ENCODE results near the gene NFAT5. TPM values are rescaled to one million over a fixed set of nuclear protein-coding genes. Genes with fewer than 3 reads are reported as not detected.
"Not testable (repeated sequence)": the region's sequence is repeated elsewhere in the genome, so short reads cannot be mapped to it uniquely, and the experiment has no call there.

The NFAT5 gene
- polyA plus RNA-seq, 1 donor, result 26.8 TPM

DNA sequence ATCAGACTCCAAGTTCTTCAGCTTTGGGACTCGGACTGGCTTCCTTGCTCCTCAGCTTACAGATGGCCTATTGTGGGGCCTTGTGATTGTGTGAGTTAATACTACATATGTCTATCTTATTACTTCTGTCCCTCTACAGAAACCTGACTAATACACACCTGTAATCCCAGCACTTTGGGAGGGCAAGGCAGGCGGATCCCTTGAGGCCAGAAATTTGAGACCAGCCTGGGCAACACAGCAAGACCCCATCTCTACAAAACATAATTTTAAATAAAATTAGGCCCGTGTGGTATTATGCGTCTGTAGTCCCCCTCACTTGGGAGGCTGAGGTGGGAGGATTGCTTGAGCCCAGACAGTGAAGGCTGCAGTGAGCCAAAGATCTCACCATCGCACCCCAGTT lies 165.5 kb downstream of the NFAT5 start:
- 100% methylated on average over 1 of the region's 5 CpGs for WGBS (ENCODE audit: insufficient coverage, low lambda C conversion rate)
- not testable (repeated sequence) for H3K4me3 ChIP-seq (ENCODE audit: low read length); DNase-seq; H3K27me3 ChIP-seq (ENCODE audit: control insufficient read depth, insufficient read depth, low read length); H3K9me3 ChIP-seq (ENCODE audit: control insufficient read depth, low read depth, low read length); H3K27ac ChIP-seq (ENCODE audit: low read length); H3K36me3 ChIP-seq (ENCODE audit: control insufficient read depth, insufficient read depth, low read length)
- H3K4me1 ChIP-seq (ENCODE audit: control insufficient read depth, insufficient read depth, low read length), result peaks cover 11% of the 10 kb centered on the region

DNA sequence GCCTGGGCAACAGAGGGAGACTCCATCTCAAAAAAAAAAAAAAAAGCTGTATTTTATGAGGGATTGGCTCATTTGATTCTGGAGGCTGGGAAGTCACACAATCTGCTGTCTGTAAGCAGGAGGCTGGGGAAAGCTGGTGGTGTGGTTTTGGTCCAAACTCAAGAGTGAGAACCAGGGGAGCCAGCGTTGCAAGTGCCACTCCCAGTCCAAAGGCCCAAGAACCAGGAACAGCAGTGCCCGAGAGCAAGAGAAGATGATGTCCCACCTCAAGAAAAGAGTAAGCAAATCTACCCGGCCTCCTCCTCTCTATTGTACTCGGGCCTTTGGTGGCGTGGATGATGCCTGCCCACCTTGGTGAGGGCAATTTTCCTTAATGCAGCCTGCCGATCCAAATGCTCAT lies 166.3 kb downstream of the NFAT5 start:
- no peak overlapping the region for H3K27ac ChIP-seq (ENCODE audit: low read length)

GRCh38 chr16:69741519-69741918 lies 175.8 kb downstream of the NFAT5 start:
- peaks cover 9% of the 10 kb centered on the region for H3K4me1 ChIP-seq (ENCODE audit: control insufficient read depth, insufficient read depth, low read length)
- H3K27ac ChIP-seq (ENCODE audit: low read length), result peak overlapping the region; percentile 41
- H3K36me3 ChIP-seq (ENCODE audit: control insufficient read depth, insufficient read depth, low read length), result peaks cover 63% of the 10 kb centered on the region
- no peak overlapping the region for H3K4me3 ChIP-seq (ENCODE audit: low read length)
- DNase-seq, result no peak
- no peaks in the 10 kb centered on the region for H3K9me3 ChIP-seq (ENCODE audit: control insufficient read depth, low read depth, low read length)
- H3K27me3 ChIP-seq (ENCODE audit: control insufficient read depth, insufficient read depth, low read length), result no peaks in the 10 kb centered on the region
- 56% methylated on average over 3 of the region's 8 CpGs for WGBS (ENCODE audit: insufficient coverage, low lambda C conversion rate)

More for the DNA sequence above, 166.3 kb downstream of the NFAT5 start:
- Histone ChIP-seq H3K4me3 (ENCODE audit: low read length) (no peak overlapping the region), H3K36me3 (ENCODE audit: control insufficient read depth, insufficient read depth, low read length) (no peaks in the 10 kb centered on the region), H3K4me1 (ENCODE audit: control insufficient read depth, insufficient read depth, low read length) (peaks cover 6% of the 10 kb centered on the region), H3K27me3 (ENCODE audit: control insufficient read depth, insufficient read depth, low read length) (no peaks in the 10 kb centered on the region), H3K9me3 (ENCODE audit: control insufficient read depth, low read depth, low read length) (no peaks in the 10 kb centered on the region)
- no CpG with 5 or more reads among the region's 6 CpGs for WGBS (ENCODE audit: insufficient coverage, low lambda C conversion rate)
- DNase-seq, result peak in 1 of 2 donors; percentile 18

- Histone ChIP-seq H3K9me3 (ENCODE audit: control insufficient read depth, low read depth, low read length) (no peaks in the 10 kb centered on the region), H3K27me3 (ENCODE audit: control insufficient read depth, insufficient read depth, low read length) (no peaks in the 10 kb centered on the region), H3K4me3 (ENCODE audit: low read length) (no peak overlapping the region), H3K27ac (ENCODE audit: low read length) (peak overlapping the region; percentile 41), H3K36me3 (ENCODE audit: control insufficient read depth, insufficient read depth, low read length) (peaks cover 65% of the 10 kb centered on the region), H3K4me1 (ENCODE audit: control insufficient read depth, insufficient read depth, low read length) (peaks cover 9% of the 10 kb centered on the region)
- WGBS (ENCODE audit: insufficient coverage, low lambda C conversion rate), result 0% methylated on average over 1 of the region's 41 CpGs
- peak; percentile 71 to 80 for DNase-seq
Measured at GRCh38 chr16:69741951-69742904, 176.5 kb downstream of the NFAT5 start.

DNA sequence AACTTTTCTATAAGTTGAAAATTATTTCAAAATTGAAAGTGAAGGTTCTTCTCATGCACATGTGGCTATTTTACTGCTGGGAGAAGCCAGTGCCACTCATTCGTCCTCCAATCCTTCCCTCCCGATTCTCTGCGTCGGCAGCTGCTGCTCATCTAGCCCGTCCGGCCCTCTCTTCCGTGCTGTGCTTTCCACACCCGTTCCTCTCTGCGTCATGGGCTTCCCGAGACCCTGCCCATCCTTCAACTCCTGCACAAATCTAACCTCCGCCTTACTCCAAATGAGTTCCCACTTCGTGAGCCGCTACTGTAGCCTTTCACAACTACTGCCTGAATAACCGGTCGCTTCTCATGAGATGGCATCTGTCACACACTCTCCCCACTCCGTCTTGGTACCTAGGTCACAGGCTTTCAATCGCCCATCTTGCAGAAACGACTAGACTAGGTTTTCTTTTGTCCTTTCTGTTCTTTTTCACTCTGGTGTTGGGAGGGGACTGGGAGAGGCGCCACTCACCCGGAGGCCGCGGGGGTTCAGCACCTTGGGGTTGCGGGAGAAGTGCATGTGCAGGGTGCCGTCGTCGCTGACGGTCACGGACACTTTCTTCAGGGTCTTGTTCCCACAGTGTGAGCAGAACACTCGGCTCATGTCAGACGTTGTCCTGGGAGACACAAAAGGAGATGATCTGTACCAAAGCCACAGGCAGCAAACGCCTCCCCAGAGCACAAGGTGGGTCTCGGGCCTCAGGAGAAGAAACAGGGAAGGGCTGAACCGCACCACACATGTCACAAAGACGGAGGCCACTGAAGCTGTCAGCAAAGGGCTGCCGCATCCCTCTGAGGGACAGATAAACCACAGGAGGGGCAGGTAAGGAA lies 178.8 kb downstream of the NFAT5 start:
- Histone ChIP-seq H3K4me1 (ENCODE audit: control insufficient read depth, insufficient read depth, low read length) (peaks cover 9% of the 10 kb centered on the region), H3K4me3 (ENCODE audit: low read length) (no peak overlapping the region), H3K27me3 (ENCODE audit: control insufficient read depth, insufficient read depth, low read length) (no peaks in the 10 kb centered on the region), H3K36me3 (ENCODE audit: control insufficient read depth, insufficient read depth, low read length) (peaks cover 84% of the 10 kb centered on the region), H3K9me3 (ENCODE audit: control insufficient read depth, low read depth, low read length) (no peaks in the 10 kb centered on the region), H3K27ac (ENCODE audit: low read length) (no peak overlapping the region)
- 100% methylated on average over 5 of the region's 35 CpGs for WGBS (ENCODE audit: insufficient coverage, low lambda C conversion rate)
- no peak for DNase-seq

DNA sequence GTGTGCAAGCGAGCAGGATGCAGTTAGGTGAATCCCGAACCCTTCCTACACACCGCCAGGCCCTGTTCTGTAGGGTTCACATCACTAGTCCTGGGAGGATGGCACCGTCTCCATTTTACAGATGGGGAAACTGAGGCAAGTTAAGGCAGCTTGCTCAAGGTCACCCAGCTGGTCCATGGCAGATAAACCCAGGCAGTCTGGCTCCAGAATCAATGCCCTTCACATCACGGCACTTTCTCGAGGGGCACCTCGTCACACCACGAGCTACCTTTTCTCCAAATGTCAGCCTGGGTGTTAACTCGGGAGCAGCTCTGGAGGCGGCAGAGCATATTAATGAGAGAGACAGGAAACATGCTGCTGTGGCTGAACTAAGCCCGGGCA lies 179.5 kb downstream of the NFAT5 start:
- Histone ChIP-seq H3K4me3 (ENCODE audit: low read length) (no peak overlapping the region), H3K27me3 (ENCODE audit: control insufficient read depth, insufficient read depth, low read length) (no peaks in the 10 kb centered on the region), H3K36me3 (ENCODE audit: control insufficient read depth, insufficient read depth, low read length) (peaks cover 82% of the 10 kb centered on the region), H3K27ac (ENCODE audit: low read length) (no peak overlapping the region), H3K9me3 (ENCODE audit: control insufficient read depth, low read depth, low read length) (no peaks in the 10 kb centered on the region), H3K4me1 (ENCODE audit: control insufficient read depth, insufficient read depth, low read length) (peaks cover 9% of the 10 kb centered on the region)
- DNase-seq, result no peak
- WGBS (ENCODE audit: insufficient coverage, low lambda C conversion rate), result no CpG with 5 or more reads among the region's 11 CpGs

DNA sequence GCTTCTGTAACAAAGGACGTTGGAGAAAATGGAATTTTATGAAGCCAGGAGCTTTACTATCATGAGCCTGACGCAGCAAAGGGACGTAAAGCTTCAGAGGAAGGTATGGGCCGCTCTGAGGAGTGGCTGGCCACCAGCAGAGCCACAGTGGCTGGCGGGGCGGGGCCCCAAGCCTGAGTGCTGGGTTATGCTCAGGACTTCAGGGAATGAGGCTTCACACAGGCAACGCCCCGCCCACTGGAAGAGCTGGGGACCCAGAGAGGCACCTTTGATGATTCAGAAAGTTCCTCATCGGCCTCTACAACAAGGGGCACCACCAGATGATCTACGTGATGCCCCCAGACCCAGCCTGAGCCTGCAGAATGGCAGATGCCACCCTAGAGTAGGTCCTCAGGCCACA lies 180.2 kb downstream of the NFAT5 start:
- Histone ChIP-seq H3K9me3 (ENCODE audit: control insufficient read depth, low read depth, low read length) (no peaks in the 10 kb centered on the region), H3K4me1 (ENCODE audit: control insufficient read depth, insufficient read depth, low read length) (peaks cover 9% of the 10 kb centered on the region), H3K36me3 (ENCODE audit: control insufficient read depth, insufficient read depth, low read length) (peaks cover 85% of the 10 kb centered on the region), H3K27me3 (ENCODE audit: control insufficient read depth, insufficient read depth, low read length) (no peaks in the 10 kb centered on the region), H3K4me3 (ENCODE audit: low read length) (no peak overlapping the region), H3K27ac (ENCODE audit: low read length) (no peak overlapping the region)
- WGBS (ENCODE audit: insufficient coverage, low lambda C conversion rate), result 100% methylated on average over 2 of the region's 10 CpGs
- DNase-seq, result no peak

GRCh38 chr16:69747115-69747514 lies 181.3 kb downstream of the NFAT5 start:
- 86% methylated on average over 2 of the region's 8 CpGs for WGBS (ENCODE audit: insufficient coverage, low lambda C conversion rate)
- H3K27me3 ChIP-seq (ENCODE audit: control insufficient read depth, insufficient read depth, low read length), result no peaks in the 10 kb centered on the region
- DNase-seq, result no peak
- H3K4me3 ChIP-seq (ENCODE audit: low read length), result no peak overlapping the region
- no peaks in the 10 kb centered on the region for H3K9me3 ChIP-seq (ENCODE audit: control insufficient read depth, low read depth, low read length)
- peaks cover 77% of the 10 kb centered on the region for H3K36me3 ChIP-seq (ENCODE audit: control insufficient read depth, insufficient read depth, low read length)
- no peak overlapping the region for H3K27ac ChIP-seq (ENCODE audit: low read length)
- no peaks in the 10 kb centered on the region for H3K4me1 ChIP-seq (ENCODE audit: control insufficient read depth, insufficient read depth, low read length)

GRCh38 chr16:69748694-69749345 lies 183.1 kb downstream of the NFAT5 start:
- Histone ChIP-seq H3K27ac (ENCODE audit: low read length) (no peak overlapping the region), H3K27me3 (ENCODE audit: control insufficient read depth, insufficient read depth, low read length) (no peaks in the 10 kb centered on the region), H3K4me1 (ENCODE audit: control insufficient read depth, insufficient read depth, low read length) (no peaks in the 10 kb centered on the region), H3K9me3 (ENCODE audit: control insufficient read depth, low read depth, low read length) (no peaks in the 10 kb centered on the region), H3K4me3 (ENCODE audit: low read length) (no peak overlapping the region), H3K36me3 (ENCODE audit: control insufficient read depth, insufficient read depth, low read length) (peaks cover 62% of the 10 kb centered on the region)
- 100% methylated on average over 7 of the region's 20 CpGs for WGBS (ENCODE audit: insufficient coverage, low lambda C conversion rate)
- DNase-seq, result no peak

DNA sequence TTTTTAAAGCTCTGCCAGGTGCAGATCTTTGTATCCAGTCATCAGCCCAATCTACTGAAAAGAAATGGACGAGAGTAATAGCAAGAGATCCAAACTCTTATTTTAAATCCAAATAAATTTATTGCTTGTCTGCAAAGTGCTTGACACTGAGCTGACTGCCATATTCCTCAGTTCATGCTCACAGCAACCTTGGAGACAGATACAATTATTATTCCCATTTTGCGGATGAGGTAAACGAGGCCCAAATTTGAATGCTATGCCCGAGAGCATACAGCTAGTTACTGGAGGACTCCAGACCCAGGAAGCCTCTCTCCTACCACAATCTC lies 188.3 kb downstream of the NFAT5 start:
- no peaks in the 10 kb centered on the region for H3K9me3 ChIP-seq (ENCODE audit: control insufficient read depth, low read depth, low read length)
- peak overlapping the region; percentile 73 for H3K4me3 ChIP-seq (ENCODE audit: low read length)
- peaks cover 16% of the 10 kb centered on the region for H3K36me3 ChIP-seq (ENCODE audit: control insufficient read depth, insufficient read depth, low read length)
- no peaks in the 10 kb centered on the region for H3K27me3 ChIP-seq (ENCODE audit: control insufficient read depth, insufficient read depth, low read length)
- DNase-seq, result no peak
- no CpG with 5 or more reads among the region's 4 CpGs for WGBS (ENCODE audit: insufficient coverage, low lambda C conversion rate)
- no peaks in the 10 kb centered on the region for H3K4me1 ChIP-seq (ENCODE audit: control insufficient read depth, insufficient read depth, low read length)
- peak overlapping the region; percentile 14 for H3K27ac ChIP-seq (ENCODE audit: low read length)

All from large intestine (tissue), 3 donors.